Mucosa of descending colon (tissue), 3 donors: ENCODE data around the gene NXPH3. TPM values are rescaled to one million over a fixed set of nuclear protein-coding genes. Genes with fewer than 3 reads are reported as not detected.

Experiments used
- ATAC-seq: fragments of 200-7000 bp; cut with Tn5 transposase; one replicate; pipeline ENCODE4 v1.9.1; 2020; ENCODE audit warnings: mild to moderate bottlenecking, moderate library complexity
- DNase-seq, 3 donors: peaks; one replicate each; pipeline ENCODE4 v3.0.0-alpha.2; 2020
- H3K36me3 ChIP-seq: fragments of 200-600 bp; one replicate; pipeline ENCODE4 v1.8.0; 2021; ENCODE audit warnings: low read depth, mild to moderate bottlenecking
- H3K4me1 ChIP-seq: fragments of 200-600 bp; one replicate; pipeline ENCODE4 v1.8.0; 2021; ENCODE audit warnings: low read depth, mild to moderate bottlenecking
- H3K4me3 ChIP-seq: fragments of 200-600 bp; one replicate; pipeline ENCODE4 v1.8.0; 2021; ENCODE audit warnings: mild to moderate bottlenecking
- H3K9me3 ChIP-seq: fragments of 200-600 bp; one replicate; pipeline ENCODE4 v1.8.0; 2021; ENCODE audit warnings: mild to moderate bottlenecking
- intact Hi-C, 2 donors: fragments of 100-400 bp; cut with DNase I in 1 of 2; cut with micrococcal nuclease in 1 of 2; formaldehyde crosslinking; loops; one replicate each; pipeline versions ENCODE4 v1.11.0 to v1.11.1; 2022; cut with DNase I, micrococcal nuclease
- total RNA-seq, 3 donors: library from RNA; stranded (reverse); fragmentation: NEBNext Ultra II Directional in 2 of 3; extraction: Animal tissue kit (Norgen Biotek cat#: 25700) in 2 of 3; gene quantifications; one replicate each; pipeline versions ENCODE4 v1.2.1 to v1.2.4, GENCODE V29; 2021 to 2023
- TF ChIP-seq, protein P1 (sequence below): fragments of 200-600 bp; IDR thresholded peaks from one replicate; pipeline ENCODE4 v1.8.0; 2022; ENCODE audit warnings: antibody characterized with exemption, mild to moderate bottlenecking
- donor health status: DM: no; HTN: no; CAD: no; lungs with moderate emphysema.
- donor health status: DM: no; HTN: no; CAD: no.
- donor health status: DM: no; HTN: yes; CAD: no.

The NXPH3 gene
- total RNA-seq, 3 donors from 2014 or later = 0.93 to 19.9 (median 2.3) TPM

GRCh38 chr17:49603720-49604119 is 28.0 kb downstream of the NXPH3 start:
- ATAC-seq (no peak), DNase-seq (no peak)
- intact Hi-C loops = no loop called here
- TF ChIP-seq, protein P1, sequence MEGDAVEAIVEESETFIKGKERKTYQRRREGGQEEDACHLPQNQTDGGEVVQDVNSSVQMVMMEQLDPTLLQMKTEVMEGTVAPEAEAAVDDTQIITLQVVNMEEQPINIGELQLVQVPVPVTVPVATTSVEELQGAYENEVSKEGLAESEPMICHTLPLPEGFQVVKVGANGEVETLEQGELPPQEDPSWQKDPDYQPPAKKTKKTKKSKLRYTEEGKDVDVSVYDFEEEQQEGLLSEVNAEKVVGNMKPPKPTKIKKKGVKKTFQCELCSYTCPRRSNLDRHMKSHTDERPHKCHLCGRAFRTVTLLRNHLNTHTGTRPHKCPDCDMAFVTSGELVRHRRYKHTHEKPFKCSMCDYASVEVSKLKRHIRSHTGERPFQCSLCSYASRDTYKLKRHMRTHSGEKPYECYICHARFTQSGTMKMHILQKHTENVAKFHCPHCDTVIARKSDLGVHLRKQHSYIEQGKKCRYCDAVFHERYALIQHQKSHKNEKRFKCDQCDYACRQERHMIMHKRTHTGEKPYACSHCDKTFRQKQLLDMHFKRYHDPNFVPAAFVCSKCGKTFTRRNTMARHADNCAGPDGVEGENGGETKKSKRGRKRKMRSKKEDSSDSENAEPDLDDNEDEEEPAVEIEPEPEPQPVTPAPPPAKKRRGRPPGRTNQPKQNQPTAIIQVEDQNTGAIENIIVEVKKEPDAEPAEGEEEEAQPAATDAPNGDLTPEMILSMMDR = no peak
- Histone ChIP-seq H3K36me3 (no peaks in the 10 kb centered on the region), H3K4me1 (no peaks in the 10 kb centered on the region), H3K9me3 (no peaks in the 10 kb centered on the region), H3K4me3 (no peak overlapping the region)

- ATAC-seq = no peak
- H3K4me1 ChIP-seq = no peaks in the 10 kb centered on the region
- intact Hi-C loops = no loop called here
- no peak overlapping the region for H3K4me3 ChIP-seq
- DNase-seq = no peak
- TF ChIP-seq, protein P1 = no peak
- H3K9me3 ChIP-seq = no peaks in the 10 kb centered on the region
- H3K36me3 ChIP-seq = no peaks in the 10 kb centered on the region
Measured at GRCh38 chr17:49604314-49604869, 28.7 kb downstream of the NXPH3 start.

DNA sequence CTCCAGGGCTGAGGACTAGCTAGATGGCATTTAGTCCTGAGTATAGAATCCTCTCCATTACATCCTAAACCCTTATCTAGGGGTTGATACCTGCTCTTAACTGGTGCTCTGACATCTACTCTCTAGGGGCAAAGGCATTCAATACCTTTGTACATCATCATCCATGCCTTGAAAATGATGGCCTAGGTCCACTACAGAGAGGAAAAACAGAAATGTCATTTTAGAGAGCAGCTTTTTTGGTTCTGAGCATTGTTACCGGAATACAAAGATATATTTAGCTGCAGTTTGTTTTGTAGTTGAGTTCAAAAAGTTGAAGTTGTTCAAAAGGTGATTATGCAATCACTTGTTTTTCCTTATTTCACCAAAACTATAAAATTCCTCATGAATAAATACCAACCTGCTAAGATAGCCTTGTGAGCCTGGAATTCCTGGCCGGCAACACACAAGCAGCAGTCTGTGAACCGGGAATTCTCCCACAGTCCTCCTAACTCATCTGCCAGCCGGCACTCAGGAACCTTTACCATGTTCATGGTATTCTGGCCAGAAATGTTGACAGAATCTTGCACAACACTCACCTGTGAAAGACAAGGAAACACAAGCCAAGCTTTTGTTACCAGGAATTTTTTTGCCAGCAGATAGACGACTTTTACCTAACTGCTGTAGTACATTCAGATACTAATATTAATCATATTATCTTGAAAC is 35.4 kb downstream of the NXPH3 start:
- H3K36me3 ChIP-seq = peaks cover 7% of the 10 kb centered on the region
- no peaks in the 10 kb centered on the region for H3K9me3 ChIP-seq
- intact Hi-C loops = no loop called here
- TF ChIP-seq, protein P1 = no peak
- no peak for DNase-seq
- no peak overlapping the region for H3K4me3 ChIP-seq
- ATAC-seq = no peak
- H3K4me1 ChIP-seq = no peaks in the 10 kb centered on the region

GRCh38 chr17:49612726-49613125 is 37.1 kb downstream of the NXPH3 start:
- intact Hi-C loops = no loop called here
- DNase-seq (no peak), ATAC-seq (no peak)
- no peak overlapping the region for H3K4me3 ChIP-seq
- H3K4me1 ChIP-seq = no peaks in the 10 kb centered on the region
- TF ChIP-seq, protein P1 = no peak
- peaks cover 7% of the 10 kb centered on the region for H3K36me3 ChIP-seq
- H3K9me3 ChIP-seq = no peaks in the 10 kb centered on the region

GRCh38 chr17:49613182-49613800 is 37.6 kb downstream of the NXPH3 start:
- intact Hi-C loops = no loop called here
- Histone ChIP-seq H3K36me3 (peaks cover 7% of the 10 kb centered on the region), H3K9me3 (no peaks in the 10 kb centered on the region), H3K4me3 (no peak overlapping the region), H3K4me1 (no peaks in the 10 kb centered on the region)
- DNase-seq = no peak
- ATAC-seq = no peak
- TF ChIP-seq, protein P1 = no peak
